Measurements from ENCODE around the gene ITPA.
"Not testable (repeated sequence)": the region's sequence is repeated elsewhere in the genome, so short reads cannot be mapped to it uniquely, and the experiment has no call there.

DNA sequence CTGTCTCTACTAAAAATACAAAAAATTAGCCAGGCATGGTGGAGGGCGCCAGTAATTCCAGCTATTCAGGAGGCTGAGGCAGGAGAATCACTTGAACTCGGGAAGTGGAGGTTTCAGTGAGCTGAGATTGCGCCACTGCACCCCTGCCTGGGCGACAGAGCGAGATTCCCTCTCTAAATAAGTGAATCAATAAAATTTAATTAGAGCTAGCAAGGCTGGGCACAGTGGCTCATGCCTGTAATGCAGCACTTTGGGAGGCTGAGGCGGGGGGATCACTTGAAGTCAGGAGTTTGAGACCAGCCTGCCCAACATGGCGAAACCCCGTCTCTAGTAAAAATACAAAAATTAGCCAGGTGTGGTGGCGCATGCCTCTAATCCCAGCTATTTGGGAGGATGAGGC, 21.4 kb upstream of the ITPA start:
- not testable (repeated sequence) for TF ChIP-seq POLR2A (IDR thresholded peaks at IDR 0.05; ENCODE audit: borderline replicate concordance, extremely low read depth, insufficient read depth, insufficient read length); EZH2phosphoT487 (IDR thresholded peaks at IDR 0.05; ENCODE audit: borderline replicate concordance); SRF (IDR thresholded peaks at IDR 0.05; ENCODE audit: low read depth); YY1 (IDR thresholded peaks at IDR 0.05; ENCODE audit: extremely low read depth, insufficient replicate concordance, low read depth, low read length); SIN3A (IDR thresholded peaks at IDR 0.05; ENCODE audit: low read depth); EGR1 (IDR thresholded peaks at IDR 0.05; ENCODE audit: low read depth); RAD21 (IDR thresholded peaks at IDR 0.05; ENCODE audit: low read depth); JUND (IDR thresholded peaks at IDR 0.05)
- TF ChIP-seq, protein P1, sequence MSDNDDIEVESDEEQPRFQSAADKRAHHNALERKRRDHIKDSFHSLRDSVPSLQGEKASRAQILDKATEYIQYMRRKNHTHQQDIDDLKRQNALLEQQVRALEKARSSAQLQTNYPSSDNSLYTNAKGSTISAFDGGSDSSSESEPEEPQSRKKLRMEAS (IDR thresholded peaks at IDR 0.05): not testable (repeated sequence)
- TF ChIP-seq, protein P2, sequence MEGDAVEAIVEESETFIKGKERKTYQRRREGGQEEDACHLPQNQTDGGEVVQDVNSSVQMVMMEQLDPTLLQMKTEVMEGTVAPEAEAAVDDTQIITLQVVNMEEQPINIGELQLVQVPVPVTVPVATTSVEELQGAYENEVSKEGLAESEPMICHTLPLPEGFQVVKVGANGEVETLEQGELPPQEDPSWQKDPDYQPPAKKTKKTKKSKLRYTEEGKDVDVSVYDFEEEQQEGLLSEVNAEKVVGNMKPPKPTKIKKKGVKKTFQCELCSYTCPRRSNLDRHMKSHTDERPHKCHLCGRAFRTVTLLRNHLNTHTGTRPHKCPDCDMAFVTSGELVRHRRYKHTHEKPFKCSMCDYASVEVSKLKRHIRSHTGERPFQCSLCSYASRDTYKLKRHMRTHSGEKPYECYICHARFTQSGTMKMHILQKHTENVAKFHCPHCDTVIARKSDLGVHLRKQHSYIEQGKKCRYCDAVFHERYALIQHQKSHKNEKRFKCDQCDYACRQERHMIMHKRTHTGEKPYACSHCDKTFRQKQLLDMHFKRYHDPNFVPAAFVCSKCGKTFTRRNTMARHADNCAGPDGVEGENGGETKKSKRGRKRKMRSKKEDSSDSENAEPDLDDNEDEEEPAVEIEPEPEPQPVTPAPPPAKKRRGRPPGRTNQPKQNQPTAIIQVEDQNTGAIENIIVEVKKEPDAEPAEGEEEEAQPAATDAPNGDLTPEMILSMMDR (IDR thresholded peaks at IDR 0.05 in 2 of 3, conservative IDR thresholded peaks at IDR 0.05 in 1 of 3; ENCODE audit: borderline replicate concordance in 1 of 3, insufficient read depth in 1 of 3, low read depth in 2 of 3, low read length in 2 of 3): not testable (repeated sequence)

Measured in HCT116 (cell line).